ENCODE data around the gene CD9.
A peak's percentile ranks its signal among the peaks of the same experiment; 100 is the strongest.
"Not testable (repeated sequence)": the region's sequence is repeated elsewhere in the genome, so short reads cannot be mapped to it uniquely, and the experiment has no call there.

Gene CD9

GRCh38 chr12:6199531-6200255 lies 507 bp upstream of the CD9 start:
- DNase-seq (ENCODE audit: low read depth in 2 of 2) = no peak

DNA sequence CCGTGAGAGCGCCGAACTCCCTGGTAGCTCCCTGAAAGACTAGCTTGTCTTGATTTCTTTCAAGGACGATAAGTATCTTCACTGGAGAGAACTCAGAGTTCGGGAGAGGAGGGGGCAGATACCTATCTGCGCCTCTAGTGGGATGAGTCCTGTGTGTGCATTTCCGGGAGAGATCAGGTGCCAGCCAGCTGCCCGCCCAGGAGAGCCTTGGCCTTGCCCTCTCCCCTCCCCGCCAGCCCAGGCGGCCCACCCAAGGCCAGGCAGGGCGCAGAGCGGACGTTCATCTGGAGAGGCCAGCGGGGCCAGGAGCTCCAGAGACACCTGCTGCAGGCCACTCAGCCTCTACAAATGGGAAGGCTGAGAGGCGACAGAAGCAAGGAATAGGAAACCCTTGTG lies 1.0 kb downstream of the CD9 start:
- DNase-seq (ENCODE audit: low read depth in 2 of 2) = no peak

GRCh38 chr12:6201826-6202225 lies 1.6 kb downstream of the CD9 start:
- DNase-seq (ENCODE audit: low read depth in 2 of 2) = no peak

DNA sequence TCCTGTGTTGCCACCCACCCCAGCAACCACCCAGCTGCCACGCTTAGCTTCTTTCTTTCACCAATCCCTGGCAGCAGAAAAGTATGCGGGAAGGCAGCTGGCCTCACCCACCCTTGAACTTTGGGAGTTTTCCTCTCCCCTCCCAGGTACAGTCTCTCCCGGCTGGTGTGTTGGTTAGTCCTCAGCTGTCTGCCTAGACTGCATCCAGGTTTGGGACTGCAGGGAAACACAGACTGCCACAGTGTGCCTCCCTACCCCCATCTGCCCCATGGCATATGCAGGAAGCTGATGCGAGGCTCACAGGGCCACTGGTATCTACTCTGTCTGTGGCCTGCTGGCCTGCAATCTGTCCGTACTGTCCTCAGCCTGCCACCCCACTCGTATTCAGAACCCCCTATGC lies 2.1 kb downstream of the CD9 start:
- DNase-seq (ENCODE audit: low read depth in 2 of 2) = no peak

DNA sequence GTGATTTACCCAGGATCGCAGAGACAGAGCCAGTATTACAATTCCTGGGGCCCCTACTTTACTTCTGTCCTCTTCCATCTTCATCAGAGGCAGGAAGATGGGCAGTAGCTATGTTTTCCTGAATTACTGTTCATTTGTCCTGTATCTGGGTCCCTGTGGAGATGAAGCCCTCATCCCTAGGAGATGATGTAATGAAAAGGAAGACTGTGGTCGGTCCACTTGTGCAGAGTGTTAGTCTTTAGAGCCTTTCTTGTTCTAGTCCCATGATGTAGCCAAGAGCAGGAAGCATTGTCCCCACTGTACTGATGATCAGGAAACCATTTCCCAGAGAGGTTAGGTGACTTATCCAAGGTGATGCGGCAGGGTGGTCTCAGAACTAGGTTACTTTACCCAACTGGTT lies 2.6 kb downstream of the CD9 start:
- no peak for DNase-seq (ENCODE audit: low read depth in 2 of 2)

- no peak for DNase-seq (ENCODE audit: low read depth in 2 of 2)
Measured at GRCh38 chr12:6203601-6204000, 3.4 kb downstream of the CD9 start.

GRCh38 chr12:6204533-6205143 lies 4.4 kb downstream of the CD9 start:
- no peak for DNase-seq (ENCODE audit: low read depth in 2 of 2)

- no peak for DNase-seq (ENCODE audit: low read depth in 2 of 2)
Measured at GRCh38 chr12:6205144-6205539, 4.9 kb downstream of the CD9 start.

DNA sequence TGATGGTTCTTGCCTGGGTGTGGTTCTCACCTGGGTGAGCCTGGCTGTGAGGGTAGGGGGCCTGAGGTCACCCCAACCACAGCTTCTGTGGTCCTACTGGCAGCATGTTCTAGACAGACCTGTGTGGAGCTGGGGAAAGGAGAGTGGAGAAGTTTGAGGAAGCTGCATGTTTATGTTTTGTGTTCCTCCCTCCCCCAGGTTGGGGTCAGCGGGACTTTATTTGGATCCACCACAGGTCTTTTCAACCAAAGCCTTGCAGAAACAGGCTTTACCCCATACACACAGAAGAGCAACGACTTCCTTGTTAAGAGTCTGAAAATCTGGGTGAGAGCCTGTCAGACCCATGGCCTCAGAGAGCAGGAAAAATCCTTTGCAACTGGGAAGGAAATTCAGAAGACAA lies 5.6 kb downstream of the CD9 start:
- DNase-seq (ENCODE audit: low read depth in 2 of 2) = no peak

- DNase-seq (ENCODE audit: low read depth in 2 of 2) = no peak
Measured at GRCh38 chr12:6206327-6206726, 6.1 kb downstream of the CD9 start.

DNA sequence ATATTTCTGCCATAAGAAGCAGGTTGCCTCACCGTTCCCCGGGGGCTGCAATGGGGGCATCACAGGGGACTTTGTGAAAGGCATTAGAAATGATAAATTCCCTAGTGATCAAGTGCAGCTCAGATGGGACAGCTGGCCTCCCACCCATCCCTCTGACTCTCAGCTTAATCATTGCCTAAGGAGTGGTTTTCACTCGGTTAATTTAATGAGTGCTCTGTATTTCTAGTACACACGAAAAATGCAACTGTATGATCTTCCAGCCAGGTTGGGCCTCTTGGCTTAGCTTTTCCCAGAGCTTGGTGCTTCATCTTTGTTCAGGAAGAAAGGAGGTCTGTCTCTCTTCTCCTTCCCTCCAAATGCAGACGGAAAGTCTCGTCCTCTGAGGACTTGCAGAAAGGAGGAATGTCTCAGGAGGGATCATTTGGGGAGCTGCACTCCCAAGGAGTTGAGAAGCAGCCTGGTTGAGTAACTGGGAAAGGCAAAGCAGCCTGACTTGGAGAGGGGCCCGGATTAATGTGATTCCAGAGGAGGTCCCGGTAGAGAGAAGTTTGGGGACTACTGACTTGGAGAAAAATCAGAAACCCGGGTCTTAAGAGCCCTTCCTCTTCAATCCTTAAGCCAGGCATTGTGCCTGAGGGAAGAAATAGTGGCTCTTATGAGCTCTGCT lies 7.2 kb downstream of the CD9 start:
- no peak for DNase-seq (ENCODE audit: low read depth in 2 of 2)

GRCh38 chr12:6208130-6208529 lies 7.9 kb downstream of the CD9 start:
- no peak for DNase-seq (ENCODE audit: low read depth in 2 of 2)

- not testable (repeated sequence) for DNase-seq (ENCODE audit: low read depth in 2 of 2)
Measured at GRCh38 chr12:6209428-6209827, 9.2 kb downstream of the CD9 start.

DNA sequence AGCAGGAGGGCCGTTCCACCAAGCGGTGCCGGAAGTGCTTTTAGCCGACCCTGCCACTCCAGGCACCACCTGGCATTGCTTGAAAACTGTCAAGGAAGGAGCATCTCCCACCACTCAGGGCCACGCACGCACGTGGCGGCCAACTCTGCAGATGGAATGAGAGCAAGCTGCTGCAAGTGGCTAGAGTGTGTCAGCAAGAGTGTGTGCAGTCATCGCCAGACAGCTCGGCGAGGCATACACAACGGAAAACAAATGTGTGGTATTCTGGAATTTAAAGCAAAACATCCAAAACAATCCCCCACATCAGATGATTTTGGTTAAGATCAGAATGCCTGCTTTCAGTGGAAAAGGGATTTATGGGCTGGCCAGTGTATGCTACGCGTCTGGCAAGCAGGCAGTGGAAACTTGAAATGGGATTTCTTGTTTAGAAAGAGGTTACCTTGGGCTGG lies 11.2 kb downstream of the CD9 start:
- DNase-seq (ENCODE audit: low read depth in 2 of 2) = peak; percentile 89

- DNase-seq (ENCODE audit: low read depth in 2 of 2) = no peak
Measured at GRCh38 chr12:6212086-6212485, 11.9 kb downstream of the CD9 start.

GRCh38 chr12:6213969-6214368 lies 13.8 kb downstream of the CD9 start:
- no peak for DNase-seq (ENCODE audit: low read depth in 2 of 2)

DNA sequence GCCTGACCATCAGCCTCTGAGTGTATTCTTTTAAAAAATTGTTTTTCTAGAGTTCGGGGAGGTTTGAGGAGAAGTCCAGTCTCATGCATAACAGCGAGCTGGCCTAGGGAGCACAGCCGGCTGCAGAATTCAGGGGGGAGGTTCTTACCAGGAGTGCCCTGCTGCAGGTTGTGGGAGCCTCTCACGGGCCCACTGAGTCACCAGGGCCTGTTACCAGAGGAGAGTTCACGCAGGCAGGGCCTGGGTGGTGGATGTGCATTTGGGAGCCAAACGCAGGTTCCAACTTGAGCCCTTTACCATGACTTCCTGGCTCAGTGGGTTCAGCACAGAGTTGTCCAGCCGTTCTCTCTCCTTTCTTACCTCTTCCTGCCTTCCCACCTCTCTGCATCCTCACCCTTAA lies 14.4 kb downstream of the CD9 start:
- no peak for DNase-seq (ENCODE audit: low read depth in 2 of 2)

DNA sequence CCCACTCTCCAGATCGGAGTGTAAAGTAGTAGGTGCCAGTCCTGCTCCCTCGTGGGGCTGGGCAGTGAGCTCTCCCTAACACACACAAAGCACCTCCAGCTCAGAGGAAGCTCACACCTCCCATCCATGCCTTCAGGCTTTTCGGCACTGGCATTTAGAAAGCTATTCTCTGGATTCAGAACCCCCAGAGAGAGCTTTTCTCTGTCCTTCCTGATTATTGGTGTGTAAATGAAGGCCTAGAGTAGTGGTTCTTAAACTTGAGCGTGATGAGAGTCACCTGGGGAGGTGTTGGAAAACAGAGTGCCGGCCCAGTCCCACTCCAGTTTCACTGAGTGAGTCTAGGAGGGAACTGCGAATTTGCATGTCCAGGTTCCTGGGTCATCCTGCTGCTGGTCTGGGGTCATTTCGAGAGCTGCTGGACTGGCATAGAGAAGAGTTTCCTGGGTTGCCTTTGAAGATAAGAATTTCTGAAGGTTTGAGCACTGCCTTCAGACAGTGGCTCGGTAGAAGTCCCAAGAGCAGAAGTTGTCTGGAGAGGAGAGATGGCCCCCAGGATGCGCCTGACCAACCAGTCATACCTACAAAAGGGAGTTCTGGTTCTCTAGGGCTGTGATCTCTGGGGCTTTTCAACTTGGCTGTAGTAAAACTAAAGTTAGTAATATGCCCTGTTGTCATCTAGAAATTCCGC lies 15.1 kb downstream of the CD9 start:
- no peak for DNase-seq (ENCODE audit: low read depth in 2 of 2)

GRCh38 chr12:6215932-6216494 lies 15.8 kb downstream of the CD9 start:
- no peak for DNase-seq (ENCODE audit: low read depth in 2 of 2)

DNA sequence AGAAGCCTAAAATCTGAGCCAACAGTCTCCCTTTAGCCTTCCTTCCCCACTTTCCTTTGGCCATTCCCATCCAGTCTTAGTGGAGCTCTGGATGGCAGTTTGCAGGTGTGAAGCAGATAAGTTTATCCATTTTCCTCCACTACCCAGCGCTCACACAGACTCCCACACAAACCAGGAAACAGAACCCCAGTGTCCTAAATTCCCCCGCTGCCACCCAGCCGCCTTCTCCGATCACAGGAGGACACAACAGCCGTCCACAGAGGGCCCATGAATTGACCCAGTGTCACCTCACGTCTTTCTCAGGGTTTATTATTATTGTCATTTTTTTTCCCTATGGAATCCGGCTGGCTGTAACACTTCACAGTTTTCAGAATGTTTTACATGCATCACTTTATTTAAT lies 16.4 kb downstream of the CD9 start:
- DNase-seq (ENCODE audit: low read depth in 2 of 2) = no peak

DNA sequence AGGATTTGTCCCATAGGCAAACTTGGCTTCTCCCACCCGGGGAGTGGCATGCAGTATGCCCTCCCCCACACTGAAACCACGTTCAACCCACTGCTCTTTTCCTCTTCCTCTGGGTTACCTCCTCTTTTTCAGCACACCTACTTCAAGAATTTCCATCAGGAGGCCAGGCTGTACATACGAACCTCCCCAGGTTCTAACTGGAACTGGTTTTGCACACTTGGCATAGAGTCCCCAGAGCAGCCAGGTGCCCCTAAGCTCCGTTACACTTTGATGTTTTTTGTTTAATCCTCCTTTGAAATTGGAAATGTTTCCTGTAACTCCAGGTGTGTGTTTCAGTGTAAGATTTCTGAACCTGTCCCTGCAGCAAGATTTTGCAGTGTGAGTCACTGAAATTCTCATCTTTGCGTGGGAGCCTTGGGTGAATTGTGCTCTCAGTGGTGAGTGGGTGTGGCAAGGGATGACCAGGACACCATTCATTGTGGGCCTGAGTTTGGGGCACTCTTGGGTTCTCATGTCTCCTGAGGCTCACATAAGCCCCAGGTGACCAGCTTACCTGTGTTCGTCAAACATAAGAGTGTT lies 18.2 kb downstream of the CD9 start:
- no peak for DNase-seq (ENCODE audit: low read depth in 2 of 2)

- DNase-seq (ENCODE audit: low read depth in 2 of 2) = no peak
Measured at GRCh38 chr12:6219980-6220379, 19.8 kb downstream of the CD9 start.

Measured in fibroblast of skin of left quadriceps (primary cell).